DLD1 (cell line): ENCODE data around the gene CAVIN2.

Source experiments
- in situ Hi-C: cut with HindIII; loops from 2 replicates; pipeline ENCODE4 v1.10.0; 2017; ENCODE audit warnings: low sequenced_read_pairs

The CAVIN2 gene

GRCh38 chr2:191846515-191847476 is at the start of gene CAVIN2:
CAVIN2 (minus strand) TSS chr2:191847088; CDS start chr2:191846925, 163 bp downstream.
- in situ Hi-C loops = no loop called here

DNA sequence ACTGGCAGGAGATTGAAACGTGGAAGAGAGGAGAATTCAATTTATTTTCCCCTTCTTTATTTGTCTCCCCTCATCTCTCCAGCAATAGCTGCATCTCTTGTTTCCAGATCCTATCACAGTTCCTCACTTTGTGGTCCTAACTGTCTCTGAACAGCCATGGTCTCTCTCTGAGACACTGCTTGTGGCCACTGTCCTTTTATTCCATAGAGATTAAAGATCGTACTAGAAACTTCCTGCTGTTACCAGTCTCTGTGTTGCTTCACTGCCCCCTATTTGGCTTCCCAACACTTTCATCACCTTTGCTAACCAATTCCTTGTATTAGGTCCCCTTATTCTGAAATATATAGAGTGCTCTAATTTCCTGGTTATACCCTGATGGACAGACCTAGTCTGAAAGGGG is 48.9 kb upstream of the CAVIN2 start:
- in situ Hi-C loops = no loop called here

GRCh38 chr2:191895195-191895594 is 48.3 kb upstream of the CAVIN2 start:
- in situ Hi-C loops = no loop called here

DNA sequence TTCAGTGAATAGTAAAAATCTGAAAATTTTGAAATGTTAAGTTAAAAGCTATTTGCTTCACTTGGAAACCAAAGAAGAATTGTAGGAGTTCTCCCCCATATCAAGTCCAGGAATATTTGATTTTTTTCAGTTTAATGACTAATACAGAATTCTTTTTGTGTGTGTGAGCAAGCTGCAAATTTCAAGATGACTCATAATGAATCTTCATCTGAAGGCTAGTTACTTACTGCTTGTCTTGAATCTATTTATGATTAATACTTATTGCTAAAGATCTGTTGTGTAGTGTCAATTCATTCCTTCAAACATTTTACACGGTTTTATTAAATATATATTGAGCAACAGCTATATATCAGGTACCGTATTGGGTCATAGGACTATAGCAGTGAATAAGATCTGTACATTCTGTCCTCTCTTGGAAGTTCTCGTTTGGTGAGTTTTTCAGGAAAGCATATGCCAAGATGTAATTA is 47.8 kb upstream of the CAVIN2 start:
- in situ Hi-C loops = no loop called here

DNA sequence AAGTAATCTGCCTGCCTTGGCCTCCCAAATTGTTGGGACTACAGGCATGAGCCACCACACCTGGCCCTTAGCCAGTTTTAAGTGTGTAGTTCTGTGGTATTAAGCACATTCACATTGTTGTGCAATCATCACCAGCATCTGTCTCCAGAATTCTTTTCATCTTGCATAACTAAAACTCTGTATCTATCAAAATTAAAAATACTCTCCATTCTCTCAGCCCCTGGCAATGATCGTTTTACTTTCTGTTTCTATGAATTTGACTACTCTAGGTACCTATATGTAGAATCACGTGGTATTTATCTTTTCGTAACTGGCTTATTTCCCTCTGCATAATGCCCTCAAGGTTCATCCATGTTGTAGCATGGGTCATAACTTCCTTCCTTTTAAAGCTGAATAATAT is 45.5 kb upstream of the CAVIN2 start:
- in situ Hi-C loops = no loop called here

- in situ Hi-C loops = no loop called here
Measured at GRCh38 chr2:191891656-191892055, 44.8 kb upstream of the CAVIN2 start.

GRCh38 chr2:191889931-191890330 is 43.0 kb upstream of the CAVIN2 start:
- in situ Hi-C loops = no loop called here

- in situ Hi-C loops = no loop called here
Measured at GRCh38 chr2:191888400-191889166, 41.7 kb upstream of the CAVIN2 start.

- in situ Hi-C loops = no loop called here
Measured at GRCh38 chr2:191885650-191886049, 38.8 kb upstream of the CAVIN2 start.

DNA sequence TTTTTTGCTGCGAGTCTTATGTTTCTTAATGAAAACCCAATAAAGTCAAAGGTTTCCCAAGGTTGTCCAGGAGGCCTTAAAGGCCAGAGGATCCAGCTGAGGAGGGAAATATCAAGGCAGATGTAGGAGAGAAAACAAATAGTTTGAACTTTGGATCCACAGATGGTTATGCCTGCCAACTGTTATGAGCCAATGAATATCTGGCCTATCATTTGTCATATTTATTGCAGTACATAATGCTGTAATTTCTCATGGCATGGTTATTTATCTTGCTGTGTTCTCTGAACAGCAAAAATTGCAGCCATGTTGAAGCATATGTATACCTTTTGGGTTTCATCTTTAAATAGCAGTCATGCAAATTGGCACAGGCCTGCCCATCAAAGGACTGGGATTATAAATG is 38.2 kb upstream of the CAVIN2 start:
- in situ Hi-C loops = no loop called here

DNA sequence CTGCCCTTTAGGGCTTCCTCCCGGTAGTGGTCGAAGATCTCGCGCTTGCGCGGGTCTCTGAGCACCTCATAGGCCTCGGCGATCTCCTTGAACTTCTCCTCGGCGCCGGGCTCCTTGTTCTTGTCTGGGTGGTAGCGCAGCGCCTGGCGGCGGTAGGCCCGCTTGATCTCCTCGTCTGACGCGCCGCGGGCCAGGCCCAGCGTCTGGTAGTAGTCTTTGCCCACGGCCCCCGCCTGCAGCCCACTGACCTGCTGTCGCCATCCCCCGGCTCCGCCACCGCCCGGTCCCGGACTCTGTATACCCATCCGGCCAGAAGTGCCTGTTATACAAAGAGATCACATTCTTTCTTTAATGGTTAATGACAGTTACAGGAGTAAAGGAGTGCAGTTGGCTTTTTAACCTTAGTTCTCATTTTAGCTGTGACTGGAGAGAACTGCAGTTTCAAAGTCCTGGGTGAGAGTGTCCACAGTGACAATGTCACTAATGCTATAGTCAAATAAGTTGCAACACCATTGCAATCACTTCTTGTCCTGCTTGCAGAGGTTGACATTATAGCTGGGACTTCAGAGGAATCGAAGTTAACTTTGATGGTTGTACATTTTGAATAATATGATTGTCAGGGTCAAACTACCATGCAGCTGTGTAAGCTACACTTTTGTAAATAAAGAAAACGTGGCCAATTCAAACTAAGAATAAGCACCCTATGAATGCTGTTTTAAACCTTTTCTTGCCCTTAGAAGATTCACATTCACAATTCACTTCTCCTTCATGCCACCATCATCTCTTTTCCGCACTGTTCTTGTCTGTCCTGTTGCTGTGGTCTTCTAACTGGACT is 35.3 kb upstream of the CAVIN2 start:
- in situ Hi-C loops = no loop called here

- in situ Hi-C loops = no loop called here
Measured at GRCh38 chr2:191878548-191879279, 31.8 kb upstream of the CAVIN2 start.

DNA sequence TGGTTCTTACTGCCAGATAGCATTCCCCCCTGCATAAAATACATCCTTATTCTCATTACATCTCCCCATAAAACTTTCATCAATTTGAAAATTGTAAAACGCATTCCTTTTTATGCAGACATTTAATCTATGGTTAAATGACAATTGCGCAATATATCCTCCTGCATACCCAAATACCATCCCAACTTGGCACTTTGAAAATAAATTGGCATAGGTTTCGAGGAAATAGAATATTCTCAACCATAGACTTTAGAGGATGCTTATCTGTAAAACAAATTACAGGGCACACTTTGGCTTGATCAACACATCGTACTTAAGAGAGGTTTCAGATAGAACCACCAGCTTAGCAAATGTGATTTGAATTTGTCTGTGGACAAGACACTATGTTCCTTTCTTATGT is 31.0 kb upstream of the CAVIN2 start:
- in situ Hi-C loops = no loop called here

DNA sequence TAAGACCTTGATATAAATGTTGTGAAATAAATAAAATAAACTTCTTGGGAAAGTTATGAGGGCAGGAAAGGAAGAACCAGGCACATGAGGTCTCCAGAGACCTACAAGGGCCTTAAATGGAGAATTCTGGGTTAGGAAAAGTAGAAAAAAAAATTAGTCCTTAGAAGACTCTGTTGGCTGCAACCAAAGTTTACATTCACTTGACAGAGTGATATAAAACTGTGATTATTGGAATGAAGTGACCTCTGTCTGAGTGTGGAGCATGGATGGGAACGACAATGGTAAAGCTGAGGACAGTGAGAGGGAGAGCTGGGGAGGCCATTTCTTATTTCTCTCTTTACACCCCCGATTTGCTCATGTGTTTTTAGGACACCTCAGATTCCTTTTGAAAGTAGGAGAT is 29.0 kb upstream of the CAVIN2 start:
- in situ Hi-C loops = no loop called here

- in situ Hi-C loops = no loop called here
Measured at GRCh38 chr2:191870744-191871143, 23.9 kb upstream of the CAVIN2 start.

DNA sequence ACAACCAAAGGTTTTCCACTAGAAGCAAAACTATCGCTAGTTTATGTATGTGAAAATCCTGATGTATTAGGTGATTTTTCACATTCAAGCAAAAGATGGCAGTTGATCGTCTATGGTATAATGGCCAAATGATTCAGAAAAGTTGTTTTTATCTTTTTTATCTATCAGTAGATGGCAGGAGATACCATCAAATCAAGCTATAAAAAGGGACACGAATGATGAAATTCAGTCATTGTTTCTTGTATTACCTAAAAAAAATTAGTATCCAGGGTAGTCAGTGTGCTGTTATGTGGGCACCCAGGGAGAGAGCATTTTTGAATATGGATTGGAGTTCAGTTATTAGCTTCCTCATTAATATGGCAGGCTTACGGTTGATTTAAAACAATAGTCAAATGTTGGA is 22.9 kb upstream of the CAVIN2 start:
- in situ Hi-C loops = no loop called here

- in situ Hi-C loops = no loop called here
Measured at GRCh38 chr2:191869178-191869577, 22.3 kb upstream of the CAVIN2 start.

DNA sequence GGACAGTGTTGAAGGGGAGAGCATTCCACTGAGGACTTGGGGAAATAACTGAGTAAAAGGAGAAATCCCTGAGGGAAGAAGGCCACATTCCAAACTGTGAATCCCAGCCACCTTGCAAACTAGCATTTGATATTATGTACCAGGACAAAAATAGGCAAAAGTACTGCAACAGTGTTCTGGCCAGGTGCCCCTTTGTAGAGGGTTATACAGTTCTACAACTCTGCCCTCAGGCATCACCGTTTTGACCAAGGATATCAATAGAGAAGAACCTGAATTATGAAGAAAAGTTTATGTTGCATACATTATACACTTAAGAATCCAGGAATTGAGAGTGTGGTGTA is 20.6 kb upstream of the CAVIN2 start:
- in situ Hi-C loops = no loop called here

- in situ Hi-C loops = no loop called here
Measured at GRCh38 chr2:191866675-191867506, 20.0 kb upstream of the CAVIN2 start.

- in situ Hi-C loops = no loop called here
Measured at GRCh38 chr2:191866195-191866594, 19.3 kb upstream of the CAVIN2 start.
